Stomach (tissue), 9 donors: Measurements from ENCODE around the gene BPIFB3. TPM values are rescaled to one million over a fixed set of nuclear protein-coding genes. Genes with fewer than 3 reads are reported as not detected.

Experiments
- DNase-seq, 2 donors: peaks; one replicate each; pipeline versions ENCODE4 v3.0.0 to v3.0.0-alpha.2; 2013 to 2019
- H3K27ac ChIP-seq, 5 donors: fragments of 200-600 bp in 4 of 5; sonication (generic) in 4 of 5; one replicate each; pipeline ENCODE4 v1.5.1; 2013 to 2019; ENCODE audit warnings: mild to moderate bottlenecking in 1 of 5, moderate library complexity in 1 of 5
- H3K27me3 ChIP-seq, 3 donors: fragments of 200-600 bp; sonication (generic); one replicate each; pipeline ENCODE4 v1.5.1; 2017 to 2019; ENCODE audit warnings: mixed run types in 1 of 3
- H3K36me3 ChIP-seq, 4 donors: fragments of 200-600 bp; sonication (generic); 1 replicate in 3 of 4; 2 replicates in 1 of 4; pipeline ENCODE4 v1.5.1; 2016 to 2019
- H3K4me1 ChIP-seq, 4 donors: fragments of 200-600 bp; sonication (generic); one replicate each; pipeline ENCODE4 v1.5.1; 2016 to 2019
- H3K4me3 ChIP-seq, 4 donors: fragments of 200-600 bp; sonication (generic) in 3 of 4; one replicate each; pipeline ENCODE4 v1.5.1; 2016 to 2019; ENCODE audit warnings: mild to moderate bottlenecking in 1 of 4
- H3K9me3 ChIP-seq, 4 donors: fragments of 200-600 bp; sonication (generic); one replicate each; pipeline ENCODE4 v1.5.1; 2016 to 2019
- CTCF ChIP-seq, 7 experiments: fragments of 450-650 bp in 4 of 7; fragments of 200-600 bp in 3 of 7; sonication (generic) in 3 of 7; IDR thresholded peaks; one replicate each; pipeline ENCODE4 v1.5.1; 2016 to 2019; ENCODE audit warnings: antibody characterized with exemption in 7 of 7, control low read depth in 2 of 7, mild to moderate bottlenecking in 1 of 7
- EP300 ChIP-seq: sonication (generic); formaldehyde crosslinking; IDR thresholded peaks from one replicate; pipeline ENCODE4 v1.6.1; 2017; ENCODE audit warnings: antibody characterized with exemption
- POLR2A ChIP-seq, 4 donors: fragments of 450-650 bp; IDR thresholded peaks; one replicate each; pipeline ENCODE4 v1.6.1; 2016; ENCODE audit warnings: antibody characterized with exemption in 4 of 4, control low read depth in 2 of 4, mild to moderate bottlenecking in 1 of 4, moderate library complexity in 1 of 4
- POLR2AphosphoS5 ChIP-seq, 3 donors: sonication (generic); formaldehyde crosslinking; IDR thresholded peaks; one replicate each; pipeline ENCODE4 v1.6.1; 2016; ENCODE audit warnings: antibody characterized with exemption in 3 of 3
- WGBS, 5 donors: extraction: QIAGEN DNeasy Blood & Tissue Kit in 3 of 5; methylation state at CpG; one replicate each; pipeline versions ENCODE4 v1.1.5 to v1.1.7; 2013 to 2018; 5-methylcytosine and 5-hydroxymethylcytosine counted together
- intact Hi-C: fragments of 100-400 bp; cut with DNase I; formaldehyde crosslinking; loops from one replicate; pipeline ENCODE4 v1.15.1; 2023; ENCODE audit warnings: low total_unique reads
- polyA plus RNA-seq, 3 donors: library from polyadenylated mRNA; stranded (reverse); fragments of 200-250 nt; gene quantifications; one replicate each; pipeline ENCODE4 v1.2.3, GENCODE V29; 2013
- total RNA-seq, 5 donors: library from RNA; depleted of rRNA; stranded (reverse); fragments of >200 nt; gene quantifications; one replicate each; pipeline versions ENCODE4 v1.1.0 to v1.2.3, GENCODE V29; 2014 to 2016
- donor health status: healthy with polysubstance abuse.
- donor health status: Bipolar disorder and iron deficiency.
- donor health status: healthy.

The BPIFB3 gene
- total and polyA plus RNA-seq, 8 donors, result not detected

- no peak overlapping the region for H3K4me3 ChIP-seq
- no peak for TF ChIP-seq CTCF (IDR thresholded peaks at IDR 0.05)
- no peak for TF ChIP-seq POLR2AphosphoS5 (IDR thresholded peaks at IDR 0.05)
- no peak for TF ChIP-seq EP300
- no peak for TF ChIP-seq POLR2A (IDR thresholded peaks at IDR 0.05)
- no peaks in the 10 kb centered on the region for H3K9me3 ChIP-seq
- 76 to 83% (median 78%) methylated on average over 2 of the region's 2 CpGs for WGBS, 5 donors
- H3K36me3 ChIP-seq, result no peaks in the 10 kb centered on the region
- DNase-seq, result no peak
- intact Hi-C loops, result loop anchor here (5.0 kb wide), 1 partner anchor 177 kb away; no protein-coding TSS in a partner anchor
- H3K4me1 ChIP-seq, result no peaks in the 10 kb centered on the region
- H3K27ac ChIP-seq, result no peak overlapping the region
- H3K27me3 ChIP-seq, result peaks cover 0 to 40% (median 5%) of the 10 kb centered on the region in 3 donors
Measured at GRCh38 chr20:33074675-33075074, 21.0 kb downstream of the BPIFB3 start.

GRCh38 chr20:33075281-33075680, 21.6 kb downstream of the BPIFB3 start:
- intact Hi-C loops, result loop anchor here (5.0 kb wide), 1 partner anchor 178 kb away; no protein-coding TSS in a partner anchor
- WGBS, 5 donors, result 35 to 59% (median 53%) methylated on average over 6 of the region's 6 CpGs
- no peaks in the 10 kb centered on the region for H3K36me3 ChIP-seq
- TF ChIP-seq CTCF (IDR thresholded peaks at IDR 0.05), result no peak
- TF ChIP-seq POLR2AphosphoS5 (IDR thresholded peaks at IDR 0.05), result no peak
- no peak for TF ChIP-seq EP300
- TF ChIP-seq POLR2A (IDR thresholded peaks at IDR 0.05), result no peak
- no peak overlapping the region for H3K27ac ChIP-seq
- H3K9me3 ChIP-seq, result no peaks in the 10 kb centered on the region
- no peaks in the 10 kb centered on the region for H3K4me1 ChIP-seq
- no peak for DNase-seq
- peaks cover 0 to 38% (median 5%) of the 10 kb centered on the region in 3 donors for H3K27me3 ChIP-seq
- no peak overlapping the region for H3K4me3 ChIP-seq

- Histone ChIP-seq H3K36me3 (no peaks in the 10 kb centered on the region), H3K9me3 (no peaks in the 10 kb centered on the region), H3K4me1 (no peaks in the 10 kb centered on the region), H3K27ac (no peak overlapping the region), H3K4me3 (no peak overlapping the region), H3K27me3 (peaks cover 0 to 26% (median 5%) of the 10 kb centered on the region in 3 donors)
- DNase-seq, result no peak
- intact Hi-C loops, result loop anchor here (5.0 kb wide), 1 partner anchor 180 kb away; no protein-coding TSS in a partner anchor
- 56 to 78% (median 59%) methylated on average over 6 of the region's 6 CpGs for WGBS, 5 donors
- TF ChIP-seq POLR2AphosphoS5 (IDR thresholded peaks at IDR 0.05), result no peak
- TF ChIP-seq POLR2A (IDR thresholded peaks at IDR 0.05), result no peak
- TF ChIP-seq EP300, result no peak
- no peak for TF ChIP-seq CTCF (IDR thresholded peaks at IDR 0.05)
Measured at GRCh38 chr20:33076662-33077372, 23.1 kb downstream of the BPIFB3 start.

GRCh38 chr20:33079259-33079658, 25.6 kb downstream of the BPIFB3 start, which contains the start of gene BPIFB4:
Gene BPIFB4, plus strand, starts transcription at chr20:33079643. Its CDS starts 1,884 bp downstream, at chr20:33081527.
- TF ChIP-seq POLR2A (IDR thresholded peaks at IDR 0.05) (no peak), CTCF (IDR thresholded peaks at IDR 0.05) (no peak), EP300 (no peak), POLR2AphosphoS5 (IDR thresholded peaks at IDR 0.05) (no peak)
- WGBS, 5 donors, result 69 to 100% (median 88%) methylated on average over 1 to 2 of the region's 2 CpGs
- intact Hi-C loops, result loop anchor here (5.0 kb wide), 1 partner anchor 182 kb away; no protein-coding TSS in a partner anchor
- no peak for DNase-seq
- Histone ChIP-seq H3K4me3 (no peak within 1 kb of the TSS), H3K27ac (no peak within 1 kb of the TSS), H3K36me3 (no peaks in the 10 kb centered on the region), H3K4me1 (no peaks in the 10 kb centered on the region), H3K27me3 (peaks cover 0 to 35% (median 5%) of the 10 kb centered on the region in 3 donors), H3K9me3 (no peaks in the 10 kb centered on the region)
